Measurements from ENCODE around the gene STPG4.

STPG4 gene

GRCh38 chr2:47161475-47161874, 6.4 kb upstream of the STPG4 start:
- Mint-ChIP-seq H3K4me1 (ENCODE audit: low read depth) (peaks cover 32% of the 10 kb centered on the region), H3K9me3 (no peaks in the 10 kb centered on the region), H3K27me3 (no peaks in the 10 kb centered on the region), H3K4me3 (no peak overlapping the region), H3K27ac (peak overlapping the region; percentile 21), H3K36me3 (ENCODE audit: low read depth) (peaks cover 80% of the 10 kb centered on the region)

GRCh38 chr2:47160660-47161059, 5.6 kb upstream of the STPG4 start:
- peaks cover 32% of the 10 kb centered on the region for H3K4me1 Mint-ChIP-seq (ENCODE audit: low read depth)
- H3K9me3 Mint-ChIP-seq: no peaks in the 10 kb centered on the region
- no peak overlapping the region for H3K27ac Mint-ChIP-seq
- peaks cover 81% of the 10 kb centered on the region for H3K36me3 Mint-ChIP-seq (ENCODE audit: low read depth)
- H3K27me3 Mint-ChIP-seq: no peaks in the 10 kb centered on the region
- no peak overlapping the region for H3K4me3 Mint-ChIP-seq

GRCh38 chr2:47160211-47160610, 5.1 kb upstream of the STPG4 start:
- peaks cover 78% of the 10 kb centered on the region for H3K36me3 Mint-ChIP-seq (ENCODE audit: low read depth)
- H3K9me3 Mint-ChIP-seq: no peaks in the 10 kb centered on the region
- no peak overlapping the region for H3K27ac Mint-ChIP-seq
- no peak overlapping the region for H3K4me3 Mint-ChIP-seq
- H3K27me3 Mint-ChIP-seq: no peaks in the 10 kb centered on the region
- peaks cover 28% of the 10 kb centered on the region for H3K4me1 Mint-ChIP-seq (ENCODE audit: low read depth)

- no peaks in the 10 kb centered on the region for H3K9me3 Mint-ChIP-seq
- H3K27ac Mint-ChIP-seq: peak overlapping the region; percentile 15
- H3K36me3 Mint-ChIP-seq (ENCODE audit: low read depth): peaks cover 72% of the 10 kb centered on the region
- H3K27me3 Mint-ChIP-seq: no peaks in the 10 kb centered on the region
- H3K4me3 Mint-ChIP-seq: no peak overlapping the region
- H3K4me1 Mint-ChIP-seq (ENCODE audit: low read depth): peaks cover 22% of the 10 kb centered on the region
Observed at GRCh38 chr2:47159627-47160026, 4.5 kb upstream of the STPG4 start.

- Mint-ChIP-seq H3K36me3 (ENCODE audit: low read depth) (peaks cover 70% of the 10 kb centered on the region), H3K27ac (no peak overlapping the region), H3K9me3 (no peaks in the 10 kb centered on the region), H3K4me3 (no peak overlapping the region), H3K4me1 (ENCODE audit: low read depth) (peaks cover 17% of the 10 kb centered on the region), H3K27me3 (no peaks in the 10 kb centered on the region)
Observed at GRCh38 chr2:47158576-47158975, 3.5 kb upstream of the STPG4 start.

- Mint-ChIP-seq H3K27ac (no peak overlapping the region), H3K9me3 (peaks cover 4% of the 10 kb centered on the region), H3K4me3 (no peak overlapping the region), H3K27me3 (no peaks in the 10 kb centered on the region), H3K4me1 (ENCODE audit: low read depth) (peaks cover 7% of the 10 kb centered on the region), H3K36me3 (ENCODE audit: low read depth) (peaks cover 52% of the 10 kb centered on the region)
Observed at GRCh38 chr2:47152803-47153202, 2.3 kb downstream of the STPG4 start.

GRCh38 chr2:47150175-47150574, 4.9 kb downstream of the STPG4 start:
- peaks cover 4% of the 10 kb centered on the region for H3K9me3 Mint-ChIP-seq
- H3K27ac Mint-ChIP-seq: no peak overlapping the region
- no peaks in the 10 kb centered on the region for H3K4me1 Mint-ChIP-seq (ENCODE audit: low read depth)
- H3K36me3 Mint-ChIP-seq (ENCODE audit: low read depth): peaks cover 37% of the 10 kb centered on the region
- H3K27me3 Mint-ChIP-seq: no peaks in the 10 kb centered on the region
- no peak overlapping the region for H3K4me3 Mint-ChIP-seq

- Mint-ChIP-seq H3K4me3 (no peak overlapping the region), H3K27me3 (no peaks in the 10 kb centered on the region), H3K36me3 (ENCODE audit: low read depth) (peaks cover 46% of the 10 kb centered on the region), H3K9me3 (peaks cover 4% of the 10 kb centered on the region), H3K4me1 (ENCODE audit: low read depth) (no peaks in the 10 kb centered on the region), H3K27ac (no peak overlapping the region)
Observed at GRCh38 chr2:47147021-47147420, 8.1 kb downstream of the STPG4 start.

GRCh38 chr2:47145466-47145865, 9.6 kb downstream of the STPG4 start:
- H3K36me3 Mint-ChIP-seq (ENCODE audit: low read depth): peaks cover 49% of the 10 kb centered on the region
- peaks cover 8% of the 10 kb centered on the region for H3K9me3 Mint-ChIP-seq
- H3K27me3 Mint-ChIP-seq: no peaks in the 10 kb centered on the region
- H3K27ac Mint-ChIP-seq: no peak overlapping the region
- H3K4me3 Mint-ChIP-seq: no peak overlapping the region
- no peaks in the 10 kb centered on the region for H3K4me1 Mint-ChIP-seq (ENCODE audit: low read depth)

- H3K9me3 Mint-ChIP-seq: peaks cover 16% of the 10 kb centered on the region
- peaks cover 54% of the 10 kb centered on the region for H3K36me3 Mint-ChIP-seq (ENCODE audit: low read depth)
- no peak overlapping the region for H3K4me3 Mint-ChIP-seq
- no peaks in the 10 kb centered on the region for H3K27me3 Mint-ChIP-seq
- H3K27ac Mint-ChIP-seq: no peak overlapping the region
- H3K4me1 Mint-ChIP-seq (ENCODE audit: low read depth): no peaks in the 10 kb centered on the region
Observed at GRCh38 chr2:47141520-47141919, 13.6 kb downstream of the STPG4 start.

GRCh38 chr2:47134386-47135090, 20.6 kb downstream of the STPG4 start:
- H3K9me3 Mint-ChIP-seq: peaks cover 25% of the 10 kb centered on the region
- H3K27me3 Mint-ChIP-seq: no peaks in the 10 kb centered on the region
- H3K4me3 Mint-ChIP-seq: no peak overlapping the region
- no peaks in the 10 kb centered on the region for H3K4me1 Mint-ChIP-seq (ENCODE audit: low read depth)
- peaks cover 15% of the 10 kb centered on the region for H3K36me3 Mint-ChIP-seq (ENCODE audit: low read depth)
- no peak overlapping the region for H3K27ac Mint-ChIP-seq

GRCh38 chr2:47133046-47133445, 22.1 kb downstream of the STPG4 start:
- no peak overlapping the region for H3K4me3 Mint-ChIP-seq
- H3K27ac Mint-ChIP-seq: no peak overlapping the region
- H3K27me3 Mint-ChIP-seq: no peaks in the 10 kb centered on the region

GRCh38 chr2:47129191-47129706, 25.9 kb downstream of the STPG4 start:
- Mint-ChIP-seq H3K4me1 (ENCODE audit: low read depth) (no peaks in the 10 kb centered on the region), H3K36me3 (ENCODE audit: low read depth) (no peaks in the 10 kb centered on the region), H3K27me3 (no peaks in the 10 kb centered on the region), H3K9me3 (peaks cover 2% of the 10 kb centered on the region), H3K4me3 (no peak overlapping the region), H3K27ac (no peak overlapping the region)

More at GRCh38 chr2:47133046-47133445, 22.1 kb downstream of the STPG4 start:
- no peaks in the 10 kb centered on the region for H3K4me1 Mint-ChIP-seq (ENCODE audit: low read depth)
- H3K36me3 Mint-ChIP-seq (ENCODE audit: low read depth): peaks cover 6% of the 10 kb centered on the region
- H3K9me3 Mint-ChIP-seq: peaks cover 19% of the 10 kb centered on the region

GRCh38 chr2:47128705-47129104, 26.4 kb downstream of the STPG4 start:
- Mint-ChIP-seq H3K27ac (no peak overlapping the region), H3K9me3 (no peaks in the 10 kb centered on the region), H3K36me3 (ENCODE audit: low read depth) (no peaks in the 10 kb centered on the region), H3K4me3 (no peak overlapping the region), H3K27me3 (no peaks in the 10 kb centered on the region), H3K4me1 (ENCODE audit: low read depth) (no peaks in the 10 kb centered on the region)

- Mint-ChIP-seq H3K27me3 (no peaks in the 10 kb centered on the region), H3K27ac (no peak overlapping the region), H3K4me1 (ENCODE audit: low read depth) (no peaks in the 10 kb centered on the region), H3K9me3 (no peaks in the 10 kb centered on the region), H3K36me3 (ENCODE audit: low read depth) (no peaks in the 10 kb centered on the region), H3K4me3 (no peak overlapping the region)
Observed at GRCh38 chr2:47127862-47128543, 27.1 kb downstream of the STPG4 start.
